Measurements from ENCODE around the gene ISY1.

Gene ISY1

DNA sequence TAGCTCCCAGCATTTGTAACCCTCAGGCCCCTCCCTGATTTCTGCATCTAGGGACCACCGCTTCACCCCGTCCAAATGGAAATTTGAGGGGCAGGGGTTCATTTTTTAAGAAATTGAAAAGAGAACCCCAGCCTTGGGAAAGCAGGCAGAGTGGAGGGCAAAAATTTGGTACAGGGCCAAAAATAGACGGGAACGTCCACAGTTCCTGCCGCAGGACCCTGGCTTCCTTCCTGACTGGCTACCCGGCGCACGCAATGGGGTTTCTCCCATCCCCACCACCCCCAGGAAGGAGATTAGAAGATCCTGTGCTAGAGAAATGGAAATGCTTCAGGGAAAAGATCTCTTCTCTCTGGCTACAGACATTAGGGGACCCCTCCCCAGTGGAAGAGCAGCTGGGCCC lies 79.4 kb downstream of the ISY1 start:
- Histone ChIP-seq H3K4me3 (ENCODE audit: low read length) (no peak overlapping the region), H3K9me3 (ENCODE audit: control insufficient read depth, low read length) (no peaks in the 10 kb centered on the region), H3K9ac (ENCODE audit: low read length) (no peak overlapping the region), H3K36me3 (ENCODE audit: control insufficient read depth, insufficient read depth, low read length, severe bottlenecking) (no peaks in the 10 kb centered on the region), H3K4me1 (ENCODE audit: control insufficient read depth, insufficient read depth, low read length) (no peaks in the 10 kb centered on the region), H3K27me3 (replicated peaks; ENCODE audit: control insufficient read depth, insufficient read depth, low read length) (no peaks in the 10 kb centered on the region)
- no peak for DNase-seq (ENCODE audit: low read depth)

DNA sequence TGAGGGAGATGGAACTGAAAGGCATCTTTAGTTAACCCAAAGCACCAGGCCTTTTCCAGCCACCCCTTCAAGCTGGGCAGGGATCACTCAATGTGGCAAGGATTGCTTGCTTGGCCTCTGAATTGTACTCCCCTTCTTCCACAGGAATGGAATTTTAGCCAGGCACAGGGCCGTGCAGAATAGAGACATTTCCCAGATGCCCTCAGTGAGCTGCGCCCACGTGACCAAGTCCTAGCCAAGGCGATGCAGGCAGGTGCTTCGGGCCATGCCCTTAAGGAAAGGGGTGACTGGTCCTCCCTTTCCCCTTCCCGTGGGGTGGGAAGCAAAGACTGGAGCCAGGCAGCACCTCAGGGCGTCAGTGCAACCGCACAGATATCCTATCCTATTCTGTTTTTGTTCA lies 82.4 kb downstream of the ISY1 start:
- no peak for DNase-seq (ENCODE audit: low read depth)
- no peaks in the 10 kb centered on the region for H3K9me3 ChIP-seq (ENCODE audit: control insufficient read depth, low read length)
- no peaks in the 10 kb centered on the region for H3K36me3 ChIP-seq (ENCODE audit: control insufficient read depth, insufficient read depth, low read length, severe bottlenecking)
- no peak overlapping the region for H3K9ac ChIP-seq (ENCODE audit: low read length)
- no peaks in the 10 kb centered on the region for H3K27me3 ChIP-seq (replicated peaks; ENCODE audit: control insufficient read depth, insufficient read depth, low read length)
- H3K4me3 ChIP-seq (ENCODE audit: low read length), result no peak overlapping the region
- no peaks in the 10 kb centered on the region for H3K4me1 ChIP-seq (ENCODE audit: control insufficient read depth, insufficient read depth, low read length)

Data from adipocyte (in vitro differentiated cells).